Fibroblast of peridontal ligament (primary cell): ENCODE data around the gene ISYNA1.

Experiments used
- DNase-seq: peaks from one replicate; pipeline ENCODE4 v3.0.0-alpha.2; 2010; ENCODE audit errors: extremely low read depth

ISYNA1 gene

DNA sequence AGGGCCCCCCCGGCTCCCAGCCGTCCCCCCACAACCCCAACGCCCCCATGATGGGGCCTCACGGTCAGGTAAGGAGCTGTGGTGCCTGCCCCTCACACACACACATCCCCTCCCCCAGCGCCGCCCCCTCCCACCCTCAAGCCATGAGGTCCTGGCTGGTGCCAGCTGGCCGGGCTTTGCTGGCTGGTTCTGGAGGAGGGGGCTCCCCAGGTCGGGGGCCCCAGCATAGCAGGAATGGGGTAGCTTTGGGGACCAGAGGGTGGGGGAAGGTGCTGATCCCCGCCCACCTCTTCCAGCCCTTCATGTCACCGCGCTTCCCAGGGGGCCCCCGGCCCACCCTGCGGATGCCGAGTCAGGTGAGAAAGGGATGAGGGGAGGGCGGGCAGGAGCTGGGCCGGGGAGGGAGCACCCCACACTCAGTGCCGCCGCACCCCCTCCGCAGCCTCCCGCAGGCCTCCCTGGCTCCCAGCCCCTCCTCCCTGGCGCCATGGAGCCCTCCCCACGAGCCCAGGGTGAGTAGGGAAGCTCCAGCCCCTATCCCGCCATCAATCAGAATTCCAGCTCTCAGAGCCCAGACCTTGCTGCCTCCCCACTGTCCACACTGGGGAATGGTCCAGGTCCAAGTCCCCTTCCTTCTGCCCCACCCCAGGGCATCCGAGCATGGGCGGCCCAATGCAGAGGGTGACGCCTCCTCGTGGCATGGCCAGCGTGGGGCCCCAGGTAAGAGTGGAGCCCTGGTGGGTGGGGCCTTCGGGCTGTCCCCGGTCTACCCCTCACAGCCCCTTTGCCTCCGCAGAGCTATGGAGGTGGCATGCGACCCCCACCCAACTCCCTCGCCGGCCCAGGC, 6.4 kb downstream of the ISYNA1 start:
- DNase-seq: no peak

DNA sequence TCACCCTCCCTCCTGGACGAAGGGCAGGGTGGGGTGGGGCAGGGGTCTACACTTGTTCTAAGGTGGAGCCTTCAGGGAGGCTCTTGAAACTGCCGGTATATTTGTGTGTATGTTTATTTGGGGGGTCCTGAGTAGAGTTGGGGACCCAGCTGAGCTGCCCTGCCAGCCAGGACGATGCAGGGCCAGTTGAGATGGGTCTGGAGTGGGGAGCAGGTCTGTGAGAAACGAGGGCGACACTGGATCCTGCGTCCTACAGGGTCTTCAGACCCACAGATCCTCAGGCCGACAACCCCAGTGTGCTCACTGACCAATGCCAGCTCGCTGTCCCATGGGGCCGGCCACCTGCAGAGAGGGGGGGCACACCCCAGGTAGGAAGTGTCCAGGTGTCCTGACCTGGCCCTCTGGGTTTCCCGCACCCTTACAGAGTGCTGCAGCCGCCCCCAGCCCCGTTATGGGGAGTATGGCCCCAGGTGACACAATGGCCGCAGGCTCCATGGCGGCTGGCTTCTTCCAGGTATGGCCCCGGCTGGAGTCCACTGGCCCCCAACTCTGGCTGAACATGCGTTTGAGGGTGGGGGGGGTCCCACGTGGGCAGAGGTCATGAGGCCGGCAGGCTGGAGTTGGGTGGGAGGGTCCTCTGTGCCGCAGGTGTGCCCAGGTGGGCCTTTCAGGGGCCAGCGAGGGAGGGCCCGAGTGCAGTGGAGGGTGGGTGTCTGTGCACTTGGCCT, 7.4 kb downstream of the ISYNA1 start:
- no peak for DNase-seq

DNA sequence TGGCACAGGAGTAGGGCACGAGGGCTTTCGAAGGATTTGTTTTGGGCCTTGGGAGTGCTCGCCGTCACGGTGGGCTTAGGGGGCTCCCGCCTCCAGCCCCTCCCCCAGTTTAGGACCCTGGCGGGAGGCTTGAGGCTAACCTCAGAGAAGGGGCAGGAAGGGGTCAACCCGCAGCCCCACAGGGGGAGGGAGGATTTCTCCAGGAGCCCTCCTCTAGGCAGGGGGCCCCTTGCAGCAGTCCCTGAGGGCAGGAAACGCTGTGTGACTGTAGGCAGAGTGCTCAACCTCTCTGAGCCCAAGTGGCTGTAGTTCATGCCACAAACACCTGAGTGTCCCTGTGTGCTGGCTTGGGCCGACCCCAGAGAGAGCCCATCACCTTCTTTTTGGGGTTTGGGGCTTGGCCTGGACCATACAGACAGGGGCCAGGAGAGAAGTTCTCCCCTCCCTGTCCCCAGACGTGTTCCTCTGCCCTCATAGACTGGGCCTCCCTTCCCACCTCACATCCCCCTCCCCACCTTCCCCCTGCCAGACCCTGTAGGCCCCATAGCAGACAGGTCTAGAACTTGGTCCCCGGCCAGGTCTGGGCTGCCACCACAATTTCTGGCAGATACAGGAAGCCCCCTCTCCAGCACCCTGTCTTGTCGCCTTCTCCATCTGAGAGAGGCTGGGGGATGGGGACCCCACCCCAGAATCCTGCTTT, 8.1 kb downstream of the ISYNA1 start:
- no peak for DNase-seq

DNA sequence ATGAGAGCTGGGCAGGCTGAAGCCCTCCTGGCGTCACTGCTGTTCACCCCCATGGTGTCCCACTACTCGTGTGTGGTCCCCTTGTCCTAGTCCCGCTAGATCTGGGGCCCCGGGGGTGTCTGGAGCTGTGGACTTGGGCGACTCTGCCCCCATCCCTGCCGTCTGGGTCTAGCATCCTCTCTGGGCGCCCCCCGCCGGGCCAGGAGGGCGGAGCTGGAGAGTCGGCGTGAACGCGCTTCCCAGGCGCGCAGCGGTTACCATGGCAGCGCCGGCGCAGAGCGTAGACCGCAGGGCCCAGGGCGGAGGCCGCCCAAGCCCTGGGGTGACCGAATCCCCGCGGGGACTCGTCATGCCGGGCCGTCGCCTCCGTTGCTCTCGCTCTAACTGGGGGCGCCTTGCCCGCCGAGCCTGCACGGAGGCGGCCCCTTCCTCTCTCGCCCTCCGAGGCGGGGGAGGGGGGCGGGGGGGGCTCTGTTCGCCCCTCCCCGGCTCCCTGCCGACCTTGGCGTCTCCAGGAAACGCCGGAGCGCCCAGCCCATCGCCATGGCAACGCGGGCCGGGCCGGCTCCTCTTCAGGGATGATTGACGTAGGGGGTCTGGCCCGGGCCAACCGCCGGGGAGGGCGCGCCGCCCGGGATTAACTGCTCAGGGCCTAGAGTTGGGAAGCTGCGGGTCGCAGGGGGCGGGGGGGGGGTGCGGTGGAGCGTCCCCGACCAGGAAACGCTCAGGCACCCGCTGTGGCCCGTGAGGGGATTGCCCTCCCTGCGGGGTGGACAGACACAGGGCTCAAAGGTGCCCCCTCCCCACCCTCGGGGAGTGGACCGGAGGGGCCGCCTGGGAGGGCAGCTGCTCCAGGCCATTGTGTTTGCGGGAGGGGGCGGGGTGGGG, 8.9 kb downstream of the ISYNA1 start:
- DNase-seq: peak; percentile 68

DNA sequence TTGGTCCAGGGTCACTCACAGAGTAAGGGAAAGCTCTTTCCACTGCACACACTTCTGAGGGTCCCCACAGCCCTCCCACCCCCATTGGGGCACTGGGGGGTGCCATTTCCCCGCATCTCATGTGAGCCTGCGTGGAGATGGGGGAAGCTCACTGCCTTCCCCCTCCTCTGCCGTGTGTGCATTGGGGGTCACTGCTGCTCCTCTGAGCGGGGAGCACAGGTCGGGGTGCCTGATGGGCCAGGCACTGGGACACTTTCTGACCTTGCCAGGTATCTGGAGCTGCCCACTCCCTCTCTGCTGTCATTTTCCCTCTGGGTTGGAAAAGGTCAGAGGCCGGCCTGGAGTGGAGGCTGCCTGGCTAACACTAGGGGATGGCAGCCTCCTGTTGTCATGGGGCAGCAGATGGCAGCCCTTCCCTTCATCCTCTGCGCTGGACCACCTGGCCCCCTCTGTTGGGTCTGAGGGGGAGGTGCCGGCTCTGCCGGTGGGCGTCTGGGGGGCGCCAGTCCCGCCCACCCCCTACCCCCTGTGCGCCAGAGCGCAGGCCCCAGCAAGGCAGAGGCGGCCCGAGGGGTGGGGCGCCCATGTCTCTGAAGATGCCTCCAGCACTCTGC, 9.7 kb downstream of the ISYNA1 start:
- no peak for DNase-seq

DNA sequence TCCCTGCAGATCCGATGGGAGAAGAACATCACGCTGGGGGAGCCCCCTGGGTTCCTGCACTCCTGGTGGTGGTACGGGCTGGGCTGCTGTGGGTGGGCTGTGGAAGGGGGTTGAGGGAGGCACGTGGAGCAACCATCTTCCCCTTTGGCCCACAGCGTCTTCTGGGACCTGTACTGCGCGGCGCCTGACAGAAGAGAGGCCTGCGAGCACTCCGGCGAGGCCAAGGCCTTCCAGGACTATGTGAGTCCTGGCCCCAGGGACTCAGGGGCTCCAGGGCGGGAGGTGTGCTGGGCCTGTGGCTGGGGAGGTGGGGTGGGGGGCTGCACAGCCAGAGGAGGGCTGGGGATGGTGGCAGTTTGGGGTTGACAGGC, 10.2 kb downstream of the ISYNA1 start:
- DNase-seq: no peak

DNA sequence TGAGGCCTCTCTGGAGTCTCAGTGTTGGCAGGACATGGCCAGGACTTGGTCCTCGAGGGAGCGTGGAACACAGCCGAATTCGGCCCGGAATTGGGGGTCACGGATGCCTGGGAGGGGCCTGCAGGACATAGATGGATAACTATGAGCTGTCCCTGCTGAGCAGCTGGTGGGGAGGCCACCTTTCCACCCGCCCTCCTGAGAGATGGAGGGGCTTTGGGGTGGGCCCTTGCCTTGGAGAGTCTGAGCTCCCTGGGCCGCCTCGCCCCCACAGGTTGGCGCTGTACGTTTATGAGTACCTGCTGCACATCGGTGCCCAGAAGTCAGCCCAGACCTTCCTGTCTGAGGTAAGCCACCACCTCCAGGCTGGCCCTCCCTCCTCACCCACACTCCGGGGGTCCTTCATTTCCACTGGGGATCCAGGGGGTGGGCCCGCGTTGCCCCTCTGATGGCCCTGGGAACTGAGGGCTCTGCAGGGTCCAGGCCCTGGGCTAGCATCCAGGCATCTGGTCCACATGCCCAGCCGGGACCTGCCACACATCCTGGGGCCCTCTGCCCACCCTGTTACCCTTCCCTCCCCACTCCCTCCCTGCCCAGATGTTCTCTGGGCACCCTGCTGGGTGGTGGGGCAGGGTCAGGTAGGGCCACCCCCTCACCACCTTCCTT, 10.7 kb downstream of the ISYNA1 start:
- DNase-seq: no peak

DNA sequence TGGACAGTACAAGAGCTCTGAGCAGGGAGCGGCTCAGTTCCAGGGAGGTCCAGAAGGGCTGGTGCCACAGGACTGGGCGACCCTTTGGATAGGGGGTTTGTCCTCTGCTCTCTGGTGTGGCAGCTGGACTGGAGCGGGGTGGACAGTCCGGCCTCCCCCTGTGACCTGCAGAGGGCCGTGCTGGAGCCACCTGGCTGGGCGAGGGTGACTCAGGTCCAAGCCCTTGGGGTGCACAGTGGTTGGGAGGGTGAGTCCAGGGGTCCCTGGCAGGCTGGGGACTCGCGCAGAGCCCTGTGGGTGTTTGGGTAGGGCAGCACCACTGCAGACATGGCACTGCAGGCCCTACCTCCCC, 11.5 kb downstream of the ISYNA1 start:
- DNase-seq: no peak

DNA sequence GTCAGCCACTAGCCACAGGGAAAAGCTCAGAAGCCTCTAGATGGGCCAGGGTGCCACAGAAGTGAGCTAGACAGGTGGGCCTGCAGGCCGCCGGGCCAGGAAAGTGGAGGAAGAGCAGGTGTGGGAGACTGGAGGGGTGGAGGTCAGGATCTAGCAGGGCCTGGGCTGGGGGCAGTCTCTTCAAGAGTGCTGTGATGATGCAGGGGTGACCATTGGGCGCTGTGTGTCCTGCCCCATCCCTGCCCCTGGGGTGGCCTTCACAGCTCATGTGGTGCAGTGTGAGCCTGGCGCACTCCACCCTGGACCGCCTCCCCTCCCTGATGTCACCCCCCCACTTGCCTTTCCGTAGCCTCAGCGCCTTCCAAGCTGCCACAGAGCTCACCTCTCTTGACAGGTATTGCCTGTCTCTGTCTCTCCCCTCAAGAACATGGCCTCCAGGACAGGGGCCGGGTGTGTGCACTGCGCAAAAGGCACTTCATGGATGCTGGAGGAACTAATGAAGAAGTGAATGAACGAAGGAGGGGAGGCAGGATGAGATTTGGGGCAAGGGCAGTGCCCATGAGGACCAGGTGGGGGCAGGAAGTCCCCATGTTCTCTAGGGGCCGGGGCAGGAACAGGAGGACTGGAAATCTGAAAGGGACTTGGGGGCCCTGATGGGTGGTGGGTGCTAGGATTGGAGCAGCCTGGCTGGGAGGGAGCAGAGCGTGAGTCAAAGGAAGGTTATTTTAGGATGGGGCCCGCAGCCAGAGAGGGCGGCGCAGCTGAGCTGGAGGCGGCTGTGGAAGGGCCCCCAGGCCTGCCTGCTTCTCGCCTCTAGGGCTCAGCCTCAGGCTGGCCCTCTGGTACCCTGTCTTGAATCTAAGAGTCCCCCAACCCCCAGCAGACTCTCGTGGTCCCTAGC, 12.2 kb downstream of the ISYNA1 start:
- peak; percentile 59 for DNase-seq

DNA sequence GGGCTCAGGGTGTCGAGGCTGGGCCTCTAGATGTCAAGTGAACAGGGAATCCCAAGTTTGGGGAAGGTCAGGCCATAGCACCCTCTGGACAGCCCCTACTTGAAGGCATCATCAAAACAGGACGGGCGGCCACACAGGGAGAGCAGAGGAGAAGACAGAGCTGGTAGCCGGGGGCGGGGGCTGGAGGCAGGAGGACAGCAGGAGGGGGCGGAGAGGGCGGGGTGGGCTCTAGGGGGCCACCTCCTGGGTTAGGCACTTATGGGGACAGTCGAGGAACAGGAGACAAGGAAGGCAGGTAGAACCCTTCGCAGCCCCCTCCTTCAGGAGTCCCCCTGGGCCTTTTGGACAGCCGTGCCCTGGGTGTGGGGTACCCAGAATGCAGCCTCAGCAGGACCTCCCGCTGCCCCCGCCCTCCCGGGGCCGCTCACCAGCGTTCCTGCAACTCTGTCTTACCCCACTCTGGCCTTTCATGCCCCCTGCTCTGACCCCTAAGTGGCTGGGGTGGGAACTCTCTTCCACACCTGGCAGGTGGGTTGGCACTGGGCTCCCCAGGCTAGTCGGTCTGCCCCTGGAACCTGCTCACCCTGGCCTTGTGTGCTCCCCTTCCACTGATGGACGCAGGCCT, 12.9 kb downstream of the ISYNA1 start:
- no peak for DNase-seq

DNA sequence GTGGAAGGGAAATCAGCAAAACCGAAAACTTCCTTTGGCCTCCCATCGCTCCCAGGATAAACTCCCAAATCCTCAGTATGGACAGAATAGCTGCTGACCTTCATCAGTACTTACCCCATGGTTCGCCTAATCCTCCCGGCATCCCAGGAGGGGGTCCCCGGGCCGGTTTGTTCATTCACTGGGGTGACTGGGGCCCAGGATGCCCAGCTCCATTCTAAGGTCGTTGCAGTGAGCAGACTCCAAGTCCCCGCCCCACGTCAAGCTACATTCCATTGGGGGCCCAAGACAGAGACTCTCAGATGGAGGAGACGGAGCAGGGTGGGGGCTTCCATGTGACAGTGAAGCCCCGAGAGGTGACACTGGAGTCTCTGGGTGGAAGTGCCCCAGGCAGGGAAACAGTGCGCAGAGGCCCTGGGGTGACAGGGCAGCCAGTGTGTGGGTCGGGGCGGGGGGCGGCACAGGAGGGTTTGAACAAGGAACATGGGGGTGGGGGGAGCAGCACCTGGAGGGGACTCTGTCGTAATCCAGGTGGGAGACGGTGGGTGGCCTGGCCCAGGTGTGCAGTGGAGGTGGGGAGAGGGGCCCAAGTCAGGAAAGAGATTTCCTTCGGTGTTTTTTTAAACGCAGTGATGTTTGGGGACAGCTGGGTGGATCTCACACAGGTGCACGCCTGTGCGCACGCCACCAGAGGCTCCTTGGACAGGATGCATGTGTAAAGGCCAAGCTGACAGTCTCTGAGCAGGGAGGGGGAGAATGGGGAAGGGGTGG, 13.6 kb downstream of the ISYNA1 start:
- no peak for DNase-seq

DNA sequence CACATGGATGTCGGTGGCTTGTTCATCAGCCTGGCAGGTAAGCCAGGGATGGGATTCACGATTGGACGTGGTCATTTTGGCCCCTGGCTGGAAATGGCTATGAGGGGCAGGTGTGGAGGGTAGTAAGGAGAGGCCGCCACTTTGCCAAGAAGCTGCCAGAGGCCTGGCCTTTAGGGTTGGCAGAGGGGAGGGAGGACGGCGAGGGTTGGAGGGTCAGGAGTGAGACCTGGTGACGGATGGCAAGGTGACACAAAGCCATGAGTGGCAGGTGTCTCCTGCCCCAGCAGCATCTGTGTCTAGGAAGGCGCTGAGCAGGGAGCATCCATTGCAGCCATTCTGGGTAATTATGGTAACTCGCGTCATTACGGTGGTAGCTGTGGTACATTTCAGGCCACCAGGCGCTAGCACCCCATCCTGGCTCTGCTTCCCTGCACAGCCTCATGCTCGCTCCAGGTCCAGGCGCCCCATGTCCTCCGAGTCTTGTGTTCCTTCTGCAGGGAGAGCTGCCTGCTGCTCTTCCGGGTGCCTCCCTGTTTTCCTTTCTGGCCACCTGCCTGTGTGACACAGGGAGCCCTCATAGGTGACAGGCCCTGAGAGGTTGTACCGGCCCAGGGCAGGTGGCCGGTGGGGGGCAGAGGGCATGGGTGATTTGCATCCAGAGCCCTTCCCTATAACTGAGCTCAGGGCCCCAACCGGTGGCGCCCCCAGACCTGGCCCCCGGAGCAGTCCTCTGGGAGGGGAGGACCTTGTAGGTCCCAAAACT, 14.5 kb downstream of the ISYNA1 start:
- no peak for DNase-seq

DNA sequence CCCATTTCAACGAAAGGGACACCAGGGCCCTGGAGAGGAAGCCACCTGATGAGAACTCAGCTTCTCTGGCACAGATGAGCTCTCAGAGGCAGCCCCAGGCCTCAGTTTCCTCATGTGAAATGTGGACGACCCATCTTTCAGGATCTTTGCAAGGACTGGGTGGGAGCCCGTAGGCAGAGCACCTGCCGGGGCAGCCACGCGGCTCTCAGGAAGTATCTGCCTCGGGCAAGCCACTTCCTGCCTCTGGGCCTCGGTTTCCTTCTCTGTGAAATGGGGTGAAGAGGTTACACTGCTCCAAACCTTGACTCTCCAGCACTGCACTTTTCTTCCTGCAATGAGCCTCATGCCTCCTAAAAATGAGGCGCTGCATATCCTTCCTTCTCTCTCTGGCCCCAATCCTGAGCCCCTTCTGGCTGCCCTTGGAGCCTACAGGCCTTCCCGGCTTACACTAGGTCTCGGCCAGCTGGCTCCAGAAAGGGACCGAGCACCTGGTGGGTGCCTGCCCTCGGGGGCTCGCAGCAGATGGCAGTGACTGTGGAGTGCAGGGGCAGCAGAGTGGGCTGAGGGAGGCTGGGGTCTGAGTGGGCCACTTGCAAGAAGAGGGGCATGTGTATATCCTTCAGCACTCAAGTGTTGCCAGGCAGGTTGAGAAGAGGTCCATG, 15.3 kb downstream of the ISYNA1 start:
- no peak for DNase-seq

DNA sequence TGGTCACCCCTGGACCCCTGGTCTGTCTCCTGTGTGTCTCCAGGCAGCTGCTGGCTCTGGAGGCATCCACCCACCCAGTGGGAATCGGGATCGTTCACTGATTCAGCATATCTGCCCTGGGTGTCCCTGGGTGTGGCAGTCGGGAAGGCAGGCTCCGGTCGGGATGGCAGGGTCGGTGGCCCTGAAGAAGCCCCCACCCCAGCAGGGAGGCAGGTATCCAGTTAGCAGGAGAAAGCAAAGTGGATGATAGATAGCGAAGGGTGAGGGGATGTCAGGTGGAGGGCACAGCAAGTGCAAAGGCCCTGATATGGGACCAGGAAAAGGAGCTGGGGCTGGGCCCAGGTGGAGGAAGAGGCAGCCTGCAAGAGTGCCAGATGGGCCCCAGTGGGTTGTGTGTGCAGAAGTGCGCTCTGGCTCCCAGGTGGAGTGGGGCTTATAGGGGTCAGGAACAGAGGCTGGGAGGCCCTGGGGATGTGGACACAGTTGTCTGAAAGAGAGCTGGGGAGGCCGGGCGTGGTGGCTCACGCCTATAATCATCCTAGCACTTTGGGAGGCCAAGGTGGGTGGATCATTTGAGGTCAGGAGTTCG, 16.5 kb downstream of the ISYNA1 start:
- DNase-seq: no peak

DNA sequence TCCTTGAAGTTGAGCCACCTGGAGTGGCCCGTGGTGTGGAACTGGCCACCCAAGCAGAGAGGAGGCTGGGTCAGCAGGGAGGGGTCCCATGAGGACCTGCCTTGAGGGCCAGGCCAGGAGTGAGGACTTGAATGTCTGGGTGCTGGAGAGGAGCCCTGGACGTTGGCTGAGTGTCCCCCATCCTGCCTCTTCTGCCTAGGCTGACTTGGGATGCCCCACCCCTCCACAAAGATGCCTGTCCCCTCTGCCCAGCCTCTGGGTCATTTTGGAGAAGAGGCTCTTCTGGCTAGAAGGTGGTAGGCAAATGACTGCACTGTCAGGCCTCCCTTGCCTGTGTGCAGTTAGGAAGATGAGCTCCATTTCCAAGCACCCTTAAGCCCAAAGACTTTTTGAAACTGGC, 17.0 kb downstream of the ISYNA1 start:
- no peak for DNase-seq

DNA sequence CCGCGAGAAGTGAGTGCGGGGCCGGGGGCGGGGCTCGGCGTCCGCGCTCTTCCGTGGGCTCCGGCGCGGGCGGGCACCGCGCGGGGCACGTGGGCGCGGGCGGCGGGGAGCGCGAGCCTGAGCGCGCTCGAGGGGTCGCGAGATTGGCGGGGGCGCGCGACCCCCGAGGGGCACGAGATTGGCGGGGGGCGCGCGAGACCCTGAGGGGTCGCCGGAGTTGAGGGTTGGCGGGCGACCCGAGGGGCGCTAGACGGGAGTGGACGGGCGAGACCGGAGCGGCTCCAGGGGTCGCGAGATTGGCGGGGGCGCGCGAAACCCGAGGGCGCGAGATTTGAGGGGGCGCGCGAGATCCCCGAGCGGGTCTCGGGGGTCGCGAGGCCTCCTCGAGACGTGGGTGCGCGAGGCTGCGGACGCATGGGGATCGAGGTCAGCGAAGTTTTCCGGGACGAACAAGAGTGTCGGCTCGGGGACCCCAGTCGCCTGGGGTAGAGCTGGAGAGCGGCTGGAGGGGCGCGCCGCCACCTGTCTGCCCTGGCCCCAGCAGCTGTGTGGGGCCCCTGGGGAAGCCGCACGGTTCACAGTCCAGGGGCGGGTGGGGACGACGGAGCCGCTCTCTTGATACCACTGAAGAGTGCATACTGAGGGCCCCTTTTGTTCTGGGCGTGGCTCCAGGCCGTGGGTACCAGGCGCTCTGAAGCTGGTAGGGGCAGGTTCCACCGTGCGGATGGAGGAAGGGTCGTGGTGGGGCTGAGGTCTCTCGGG, 18.1 kb downstream of the ISYNA1 start:
- no peak for DNase-seq
